AG10803 (cell line): ENCODE results near the gene SZT2.

Source experiments
- DNase-seq: peaks from one replicate; pipeline ENCODE4 v3.0.0; 2010; ENCODE audit warnings: low read depth
- H3K4me3 ChIP-seq: 2 replicates; pipeline ENCODE4 v1.5.1; 2011; ENCODE audit warnings: mild to moderate bottlenecking, low read length, control low read depth
- CTCF ChIP-seq: conservative IDR thresholded peaks from 2 replicates; pipeline ENCODE4 v1.5.1; 2011; ENCODE audit warnings: mild to moderate bottlenecking, low read length, control low read depth, inconsistent platforms

SZT2 gene

GRCh38 chr1:43450251-43450941 is 60.7 kb downstream of the SZT2 start:
- TF ChIP-seq CTCF: no peak
- no peak overlapping the region for H3K4me3 ChIP-seq
- no peak for DNase-seq

GRCh38 chr1:43451157-43451591 is 61.5 kb downstream of the SZT2 start:
- no peak overlapping the region for H3K4me3 ChIP-seq
- no peak for DNase-seq
- TF ChIP-seq CTCF: no peak

- no peak overlapping the region for H3K4me3 ChIP-seq
- TF ChIP-seq CTCF: no peak
- no peak for DNase-seq
Observed at GRCh38 chr1:43451701-43452532, 62.2 kb downstream of the SZT2 start.

- TF ChIP-seq CTCF: no peak
- peak overlapping the region; percentile 59 for H3K4me3 ChIP-seq
- peak; percentile 83 for DNase-seq
Observed at GRCh38 chr1:43452789-43453441, 63.2 kb downstream of the SZT2 start.

GRCh38 chr1:43453442-43454269 is 64.0 kb downstream of the SZT2 start, which contains the start of gene HYI:
TSS of gene HYI (minus strand) at chr1:43453931. CDS start at chr1:43453793, 138 bp downstream.
- TF ChIP-seq CTCF: no peak
- DNase-seq: peak; percentile 85
- H3K4me3 ChIP-seq: peak within 1 kb of the TSS; percentile 59

- peak overlapping the region; percentile 59 for H3K4me3 ChIP-seq
- DNase-seq: peak; percentile 83
- TF ChIP-seq CTCF: peak; percentile 14; the same call in 1 of the 2 replicates
Observed at GRCh38 chr1:43454270-43455011, 64.7 kb downstream of the SZT2 start.
